ENCODE data around the gene CHCHD10. TPM values are rescaled to one million over a fixed set of nuclear protein-coding genes. Genes with fewer than 3 reads are reported as not detected.
A peak's percentile ranks its signal among the peaks of the same experiment; 100 is the strongest.

Gene CHCHD10
- total RNA-seq, 1 donor from 2014 or later = 60.9 TPM

GRCh38 chr22:23754220-23754919 is 13.4 kb downstream of the CHCHD10 start, which contains the start of gene VPREB3:
VPREB3 (minus strand) TSS chr22:23754425; CDS start chr22:23754363, 62 bp downstream.
- Mint-ChIP-seq H3K27me3 (ENCODE audit: low read depth, unreplicated experiment) (no peaks in the 10 kb centered on the region), H3K9me3 (ENCODE audit: unreplicated experiment) (no peaks in the 10 kb centered on the region), H3K4me1 (ENCODE audit: low read depth, unreplicated experiment) (peaks cover 4% of the 10 kb centered on the region), H3K4me3 (ENCODE audit: unreplicated experiment) (no peak within 1 kb of the TSS), H3K36me3 (ENCODE audit: low read depth, unreplicated experiment) (no peaks in the 10 kb centered on the region), H3K27ac (ENCODE audit: unreplicated experiment) (peak within 1 kb of the TSS; percentile 47)
- H3K4me3 ChIP-seq (ENCODE audit: insufficient read depth, low read depth, low read length) = no peak within 1 kb of the TSS
- TF ChIP-seq, protein P1, sequence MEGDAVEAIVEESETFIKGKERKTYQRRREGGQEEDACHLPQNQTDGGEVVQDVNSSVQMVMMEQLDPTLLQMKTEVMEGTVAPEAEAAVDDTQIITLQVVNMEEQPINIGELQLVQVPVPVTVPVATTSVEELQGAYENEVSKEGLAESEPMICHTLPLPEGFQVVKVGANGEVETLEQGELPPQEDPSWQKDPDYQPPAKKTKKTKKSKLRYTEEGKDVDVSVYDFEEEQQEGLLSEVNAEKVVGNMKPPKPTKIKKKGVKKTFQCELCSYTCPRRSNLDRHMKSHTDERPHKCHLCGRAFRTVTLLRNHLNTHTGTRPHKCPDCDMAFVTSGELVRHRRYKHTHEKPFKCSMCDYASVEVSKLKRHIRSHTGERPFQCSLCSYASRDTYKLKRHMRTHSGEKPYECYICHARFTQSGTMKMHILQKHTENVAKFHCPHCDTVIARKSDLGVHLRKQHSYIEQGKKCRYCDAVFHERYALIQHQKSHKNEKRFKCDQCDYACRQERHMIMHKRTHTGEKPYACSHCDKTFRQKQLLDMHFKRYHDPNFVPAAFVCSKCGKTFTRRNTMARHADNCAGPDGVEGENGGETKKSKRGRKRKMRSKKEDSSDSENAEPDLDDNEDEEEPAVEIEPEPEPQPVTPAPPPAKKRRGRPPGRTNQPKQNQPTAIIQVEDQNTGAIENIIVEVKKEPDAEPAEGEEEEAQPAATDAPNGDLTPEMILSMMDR (IDR thresholded peaks at IDR 0.05; ENCODE audit: insufficient read depth, low read depth, low read length) = no peak
- no peak for TF ChIP-seq EZH2 (IDR thresholded peaks at IDR 0.05; ENCODE audit: insufficient read depth, low read length)
- no peak for DNase-seq (ENCODE audit: low read depth)
- H3K9ac ChIP-seq (ENCODE audit: low read length) = no peak within 1 kb of the TSS
- no peak within 1 kb of the TSS for H3K27ac ChIP-seq (ENCODE audit: low read depth, low read length)
- no peak for FAIRE-seq
- peaks cover 3% of the 10 kb centered on the region for H3K4me1 ChIP-seq (ENCODE audit: insufficient read depth, low read length)
- peaks cover 4% of the 10 kb centered on the region for H3K79me2 ChIP-seq (ENCODE audit: insufficient read depth, low read length)
- H3K27me3 ChIP-seq (ENCODE audit: insufficient read depth, low read length) = no peaks in the 10 kb centered on the region
- no peaks in the 10 kb centered on the region for H4K20me1 ChIP-seq (ENCODE audit: insufficient read depth, low read length)
- H3K4me2 ChIP-seq (ENCODE audit: low read length) = no peak within 1 kb of the TSS
- H3K9me3 ChIP-seq (ENCODE audit: insufficient read depth, low read depth, low read length) = no peaks in the 10 kb centered on the region
- H3K36me3 ChIP-seq (ENCODE audit: insufficient read depth, low read length) = no peaks in the 10 kb centered on the region
- no peak within 1 kb of the TSS for H2AFZ ChIP-seq (ENCODE audit: low read depth, low read length)

DNA sequence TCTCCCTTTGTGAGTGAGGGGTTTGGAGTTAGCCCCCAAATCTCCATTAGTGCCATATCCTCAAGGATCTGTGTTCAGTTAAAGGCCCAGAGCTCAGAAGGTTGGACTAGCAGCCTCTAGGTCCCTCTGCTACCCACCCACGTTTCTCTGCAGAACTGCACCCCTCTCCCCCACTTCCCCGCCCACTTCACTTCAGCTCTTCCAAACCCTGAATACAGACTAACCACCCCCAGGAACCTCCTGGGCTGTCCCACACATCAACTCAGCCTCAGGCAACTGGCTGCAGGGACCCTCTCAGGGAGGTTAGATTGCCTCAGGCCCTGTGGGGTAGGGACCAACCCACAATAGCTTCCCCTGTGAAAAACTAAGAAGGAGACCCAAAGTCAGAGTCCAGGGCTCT is 14.4 kb downstream of the CHCHD10 start:
- Histone ChIP-seq H3K27me3 (ENCODE audit: insufficient read depth, low read length) (no peaks in the 10 kb centered on the region), H3K79me2 (ENCODE audit: insufficient read depth, low read length) (peaks cover 4% of the 10 kb centered on the region), H3K9me3 (ENCODE audit: insufficient read depth, low read depth, low read length) (no peaks in the 10 kb centered on the region), H3K4me3 (ENCODE audit: insufficient read depth, low read depth, low read length) (no peak overlapping the region), H4K20me1 (ENCODE audit: insufficient read depth, low read length) (no peaks in the 10 kb centered on the region), H3K4me2 (ENCODE audit: low read length) (no peak overlapping the region), H3K36me3 (ENCODE audit: insufficient read depth, low read length) (no peaks in the 10 kb centered on the region), H3K4me1 (ENCODE audit: insufficient read depth, low read length) (peaks cover 3% of the 10 kb centered on the region), H3K27ac (ENCODE audit: low read depth, low read length) (no peak overlapping the region), H3K9ac (ENCODE audit: low read length) (no peak overlapping the region), H2AFZ (ENCODE audit: low read depth, low read length) (no peak overlapping the region)
- DNase-seq (ENCODE audit: low read depth) = no peak
- no peaks in the 10 kb centered on the region for H3K9me3 Mint-ChIP-seq (ENCODE audit: unreplicated experiment)
- H3K4me3 Mint-ChIP-seq (ENCODE audit: unreplicated experiment) = no peak overlapping the region
- no peak for TF ChIP-seq EZH2 (IDR thresholded peaks at IDR 0.05; ENCODE audit: insufficient read depth, low read length)
- TF ChIP-seq, protein P1 (IDR thresholded peaks at IDR 0.05; ENCODE audit: insufficient read depth, low read depth, low read length) = no peak
- no peak for FAIRE-seq
- H3K27me3 Mint-ChIP-seq (ENCODE audit: low read depth, unreplicated experiment) = no peaks in the 10 kb centered on the region
- peaks cover 4% of the 10 kb centered on the region for H3K4me1 Mint-ChIP-seq (ENCODE audit: low read depth, unreplicated experiment)
- H3K27ac Mint-ChIP-seq (ENCODE audit: unreplicated experiment) = no peak overlapping the region
- H3K36me3 Mint-ChIP-seq (ENCODE audit: low read depth, unreplicated experiment) = no peaks in the 10 kb centered on the region

- H2AFZ ChIP-seq (ENCODE audit: low read depth, low read length) = no peak overlapping the region
- FAIRE-seq = no peak
- no peaks in the 10 kb centered on the region for H3K36me3 Mint-ChIP-seq (ENCODE audit: low read depth, unreplicated experiment)
These were observed 15.0 kb downstream of the CHCHD10 start for GRCh38 chr22:23752750-23753149.

More at GRCh38 chr22:23752750-23753149, 15.0 kb downstream of the CHCHD10 start:
- H3K9ac ChIP-seq (ENCODE audit: low read length) = no peak overlapping the region
- Mint-ChIP-seq H3K9me3 (ENCODE audit: unreplicated experiment) (no peaks in the 10 kb centered on the region), H3K27me3 (ENCODE audit: low read depth, unreplicated experiment) (no peaks in the 10 kb centered on the region), H3K27ac (ENCODE audit: unreplicated experiment) (no peak overlapping the region), H3K4me1 (ENCODE audit: low read depth, unreplicated experiment) (peaks cover 4% of the 10 kb centered on the region), H3K4me3 (ENCODE audit: unreplicated experiment) (peak overlapping the region; percentile 60)
- TF ChIP-seq, protein P1 (IDR thresholded peaks at IDR 0.05; ENCODE audit: insufficient read depth, low read depth, low read length) = no peak
- TF ChIP-seq EZH2 (IDR thresholded peaks at IDR 0.05; ENCODE audit: insufficient read depth, low read length) = no peak
- no peak overlapping the region for H3K27ac ChIP-seq (ENCODE audit: low read depth, low read length)
- H3K79me2 ChIP-seq (ENCODE audit: insufficient read depth, low read length) = peaks cover 10% of the 10 kb centered on the region
- no peaks in the 10 kb centered on the region for H3K9me3 ChIP-seq (ENCODE audit: insufficient read depth, low read depth, low read length)
- H3K27me3 ChIP-seq (ENCODE audit: insufficient read depth, low read length) = no peaks in the 10 kb centered on the region
- no peak overlapping the region for H3K4me3 ChIP-seq (ENCODE audit: insufficient read depth, low read depth, low read length)
- H3K4me2 ChIP-seq (ENCODE audit: low read length) = no peak overlapping the region
- peaks cover 6% of the 10 kb centered on the region for H4K20me1 ChIP-seq (ENCODE audit: insufficient read depth, low read length)
- peaks cover 3% of the 10 kb centered on the region for H3K4me1 ChIP-seq (ENCODE audit: insufficient read depth, low read length)
- no peak for DNase-seq (ENCODE audit: low read depth)
- no peaks in the 10 kb centered on the region for H3K36me3 ChIP-seq (ENCODE audit: insufficient read depth, low read length)
